Measurements from ENCODE around the gene TRIM16. TPM values are rescaled to one million over a fixed set of nuclear protein-coding genes. Genes with fewer than 3 reads are reported as not detected.
"Not testable (repeated sequence)": the region's sequence is repeated elsewhere in the genome, so short reads cannot be mapped to it uniquely, and the experiment has no call there.

The TRIM16 gene
- total and polyA plus RNA-seq, 2 of the 8 experiments (the other 6 are each of a cell fraction or from before 2014, with no cell fraction given), result 15.2 to 29.1 TPM

DNA sequence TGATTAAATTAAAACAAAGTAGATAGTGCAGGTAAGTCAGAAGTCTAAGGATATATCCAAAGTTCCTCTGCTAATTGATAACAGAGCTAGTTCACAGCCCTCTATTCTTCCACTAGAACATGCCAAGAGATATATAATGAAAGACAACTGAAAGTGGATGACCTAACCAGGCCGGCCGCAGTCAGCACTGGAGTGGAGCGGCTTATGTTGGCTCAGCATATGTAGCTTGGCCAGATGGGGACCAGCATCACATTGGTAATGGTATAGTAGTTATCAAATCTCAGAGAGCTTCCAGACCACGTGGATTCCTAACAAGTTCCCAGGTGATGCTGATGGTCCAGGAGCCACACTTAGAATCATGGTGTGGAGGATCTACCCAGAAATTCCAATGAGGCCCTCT is 102.6 kb downstream of the TRIM16 start:
- H2AK5ac ChIP-seq (ENCODE audit: low read depth, low read length); H4K91ac ChIP-seq (replicated peaks; ENCODE audit: insufficient read length, low read length); H3K4ac ChIP-seq (replicated peaks; ENCODE audit: insufficient read length, low read depth, low read length); H3K79me2 ChIP-seq (ENCODE audit: control insufficient read depth in 1 of 2, insufficient read depth in 2 of 2, low read length in 2 of 2); H3K79me1 ChIP-seq (ENCODE audit: low read depth, low read length); H3K27me3 ChIP-seq (replicated peaks in 1 of 4; ENCODE audit: control insufficient read depth in 3 of 4, extremely low read depth in 1 of 4, insufficient read depth in 3 of 4, low read length in 3 of 4); H3K9me3 ChIP-seq (ENCODE audit: insufficient read depth in 2 of 2, low read depth in 1 of 2, low read length in 1 of 2); H3K4me3 ChIP-seq (ENCODE audit: extremely low read depth in 1 of 4, insufficient read depth in 2 of 4, low read depth in 3 of 4, low read length in 4 of 4); H3K4me2 ChIP-seq (ENCODE audit: insufficient read depth in 1 of 2, low read depth in 2 of 2, low read length in 2 of 2); H3K4me1 ChIP-seq (replicated peaks in 1 of 4; ENCODE audit: control insufficient read depth in 3 of 4, insufficient read depth in 4 of 4, low read length in 3 of 4); CTCF ChIA-PET (ENCODE audit: partially characterized antibody); H3K56ac ChIP-seq (replicated peaks; ENCODE audit: insufficient read length, low read depth, low read length); H2BK15ac ChIP-seq (ENCODE audit: low read length); H2AFZ ChIP-seq (ENCODE audit: low read length); H3K14ac ChIP-seq (ENCODE audit: insufficient read length); H3K18ac ChIP-seq (ENCODE audit: extremely low read depth, low read length); H2BK5ac ChIP-seq (ENCODE audit: low read depth, low read length); H3K9ac ChIP-seq (replicated peaks in 1 of 4; ENCODE audit: extremely low read depth in 1 of 4, low read depth in 3 of 4, low read length in 3 of 4); POLR2A ChIA-PET (ENCODE audit: partially characterized antibody); H2BK120ac ChIP-seq (replicated peaks; ENCODE audit: low read depth, low read length); H3K23ac ChIP-seq (ENCODE audit: insufficient read length); H4K8ac ChIP-seq (ENCODE audit: extremely low read depth, insufficient read depth, low read length); FAIRE-seq; H2BK12ac ChIP-seq (ENCODE audit: low read depth, low read length); H4K5ac ChIP-seq (ENCODE audit: insufficient read length, low read depth, low read length); H2BK20ac ChIP-seq (ENCODE audit: low read length); DNase-seq (ENCODE audit: low read depth in 1 of 2, low spot score in 2 of 2); H3K27ac ChIP-seq (ENCODE audit: low read depth, low read length); H4K20me1 ChIP-seq (replicated peaks in 1 of 2; ENCODE audit: control insufficient read depth in 1 of 2, insufficient read depth in 2 of 2, low read length in 2 of 2); H3K23me2 ChIP-seq (ENCODE audit: low read depth, low read length); H3K36me3 ChIP-seq (ENCODE audit: control insufficient read depth in 2 of 4, insufficient read depth in 4 of 4, low read length in 3 of 4): not testable (repeated sequence)
- no CpG with 5 or more reads among the region's 4 CpGs for WGBS, 2 experiments (ENCODE audit: extremely low coverage in 1 of 2, insufficient coverage in 1 of 2, insufficient read length in 1 of 2, insufficient replicate concordance in 2 of 2, low coverage in 1 of 2, low lambda C conversion rate in 2 of 2, missing lambda C conversion rate in 1 of 2)

Small RNAs within 50 kb of the gene (small RNA-seq; reads per million reads assigned to genes)
- not detected for gene AC005838.1 (ENCODE audit: insufficient read depth)
- not detected for gene ZNF29P (ENCODE audit: insufficient read depth)

Other genes with a start within 250 kb of the TRIM16 start
- 1.4 and 2.6 TPM in 2 replicates for gene CDRT4, start 216.7 kb downstream of the TRIM16 start, total RNA-seq (2021; fragmentation: NEBNext Ultra II Directional; extraction: Animal tissue kit (Norgen Biotek cat#: 25700))
- 3.0 and 5.6 TPM in 2 replicates for gene CDRT4, start 216.7 kb downstream of the TRIM16 start, polyA plus RNA-seq (2011; rRNA removed)
- 9.6 and 10.0 TPM in 2 replicates for gene TVP23C, start 120.8 kb downstream of the TRIM16 start, total RNA-seq (2021; fragmentation: NEBNext Ultra II Directional; extraction: Animal tissue kit (Norgen Biotek cat#: 25700))
- gene TVP23C, start 120.8 kb downstream of the TRIM16 start, polyA plus RNA-seq (2011; rRNA removed), result 2.9 and 3.4 TPM in 2 replicates
- not detected in 2 replicates for gene FBXW10B, start 64.6 kb downstream of the TRIM16 start, total RNA-seq (2021; fragmentation: NEBNext Ultra II Directional; extraction: Animal tissue kit (Norgen Biotek cat#: 25700))
- 0.14 and 0.28 TPM in 2 replicates for gene FBXW10B, start 64.6 kb downstream of the TRIM16 start, polyA plus RNA-seq (2011; rRNA removed)
- gene ZNF286A, start 15.4 kb upstream of the TRIM16 start, total RNA-seq (2021; fragmentation: NEBNext Ultra II Directional; extraction: Animal tissue kit (Norgen Biotek cat#: 25700)), result 100.0 and 100 TPM in 2 replicates
- 13.7 and 18.2 TPM in 2 replicates for gene ZNF286A, start 15.4 kb upstream of the TRIM16 start, polyA plus RNA-seq (2011; rRNA removed)
- 0.71 and 0.84 TPM in 2 replicates for gene TBC1D26, start 48.0 kb upstream of the TRIM16 start, total RNA-seq (2021; fragmentation: NEBNext Ultra II Directional; extraction: Animal tissue kit (Norgen Biotek cat#: 25700))
- gene TBC1D26, start 48.0 kb upstream of the TRIM16 start, polyA plus RNA-seq (2011; rRNA removed), result 1.4 and 2.1 TPM in 2 replicates

All from H1 (cell line).